HepG2 (cell line): Measurements from ENCODE around the gene FOXRED2. TPM values are rescaled to one million over a fixed set of nuclear protein-coding genes. Genes with fewer than 3 reads are reported as not detected.

Source experiments
- CAMTA2 ChIP-seq: sonication (generic); formaldehyde crosslinking; IDR thresholded peaks from 2 replicates; pipeline ENCODE4 v1.4.0; 2020; ENCODE audit warnings: mild to moderate bottlenecking, missing genetic modification reagents, borderline replicate concordance
- CCAR2 ChIP-seq: fragments of 200-400 bp; formaldehyde crosslinking; optimal IDR thresholded peaks from 2 replicates; pipeline ENCODE3; 2018; ENCODE audit warnings: low read depth, mild to moderate bottlenecking, low read length, moderate library complexity
- DRAP1 ChIP-seq: IDR thresholded peaks from 2 replicates; pipeline ENCODE4 v1.6.1; 2016; ENCODE audit warnings: missing genetic modification reagents, missing compliant biosample characterization
- GZF1 ChIP-seq: sonication (generic); formaldehyde crosslinking; IDR thresholded peaks from 2 replicates; pipeline ENCODE4 v1.5.1; 2020; ENCODE audit warnings: mild to moderate bottlenecking, missing genetic modification reagents
- HDAC6 ChIP-seq: fragments of 200-600 bp; sonication (generic); IDR thresholded peaks from 2 replicates; pipeline ENCODE4 v1.7.0; 2017; ENCODE audit warnings: mild to moderate bottlenecking, antibody characterized with exemption, low read length, low read depth
- HNF1B ChIP-seq: sonication (generic); formaldehyde crosslinking; IDR thresholded peaks from 2 replicates; pipeline ENCODE4 v1.5.1; 2020; ENCODE audit warnings: mild to moderate bottlenecking, moderate library complexity, missing genetic modification reagents
- HNRNPL ChIP-seq: fragments of 200-400 bp; formaldehyde crosslinking; IDR thresholded peaks from 2 replicates; pipeline ENCODE4 v1.6.1; 2017; ENCODE audit warnings: mild to moderate bottlenecking, low read depth, low read length
- IKZF4 ChIP-seq: sonication (generic); formaldehyde crosslinking; IDR thresholded peaks from 2 replicates; pipeline ENCODE4 v1.5.1; 2020; ENCODE audit warnings: borderline replicate concordance, mild to moderate bottlenecking, low read depth, missing genetic modification reagents; ENCODE audit errors: not compliant biosample characterization
- IRF2 ChIP-seq: IDR thresholded peaks from 2 replicates; pipeline ENCODE4 v1.6.1; 2018; ENCODE audit warnings: missing genetic modification reagents, missing compliant biosample characterization
- PHF21A ChIP-seq: sonication (generic); formaldehyde crosslinking; IDR thresholded peaks from 2 replicates; pipeline ENCODE4 v1.5.0; 2020; ENCODE audit warnings: mild to moderate bottlenecking, missing genetic modification reagents
- PPARG ChIP-seq: conservative IDR thresholded peaks from 2 replicates; pipeline ENCODE4 v1.6.1; 2016; ENCODE audit warnings: missing biosample characterization, missing genetic modification reagents
- RBFOX2 ChIP-seq: fragments of 200-400 bp; formaldehyde crosslinking; IDR thresholded peaks from 2 replicates; pipeline ENCODE4 v1.6.1; 2017; ENCODE audit warnings: low read depth, mild to moderate bottlenecking, low read length
- SP2 ChIP-seq: sonication (generic); formaldehyde crosslinking; IDR thresholded peaks from 2 replicates; pipeline ENCODE4 v1.5.1; 2020; ENCODE audit warnings: mild to moderate bottlenecking, missing genetic modification reagents
- SP5 ChIP-seq: IDR thresholded peaks from 2 replicates; pipeline ENCODE4 v1.6.1; 2016; ENCODE audit warnings: low read depth, borderline replicate concordance
- SPEN ChIP-seq: sonication (generic); formaldehyde crosslinking; IDR thresholded peaks from 2 replicates; pipeline ENCODE4 v1.5.1; 2020; ENCODE audit warnings: low read depth, mild to moderate bottlenecking, missing genetic modification reagents
- ZKSCAN8 ChIP-seq: IDR thresholded peaks from 2 replicates; pipeline ENCODE4 v1.6.1; 2016; ENCODE audit warnings: borderline replicate concordance, missing genetic modification reagents, missing compliant biosample characterization
- ZMAT3 ChIP-seq: sonication (generic); formaldehyde crosslinking; conservative IDR thresholded peaks from 2 replicates; pipeline ENCODE4 v1.7.0; 2021; ENCODE audit warnings: missing genetic modification reagents
- ZNF207 ChIP-seq: fragments of 450-650 bp; IDR thresholded peaks from 2 replicates; pipeline ENCODE4 v1.6.1; 2016; ENCODE audit warnings: antibody characterized with exemption, borderline replicate concordance
- ZNF282 ChIP-seq: fragments of 450-650 bp; IDR thresholded peaks from 2 replicates; pipeline ENCODE4 v1.6.1; 2018; ENCODE audit not compliant: partially characterized antibody
- ZNF296 ChIP-seq: sonication (generic); formaldehyde crosslinking; conservative IDR thresholded peaks from 2 replicates; pipeline ENCODE4 v1.5.0; 2020; ENCODE audit warnings: mild to moderate bottlenecking, missing genetic modification reagents
- ZNF543 ChIP-seq: sonication (generic); formaldehyde crosslinking; IDR thresholded peaks from 2 replicates; pipeline ENCODE4 v1.4.0; 2020; ENCODE audit warnings: mild to moderate bottlenecking, missing genetic modification reagents
- ZNF576 ChIP-seq: sonication (generic); formaldehyde crosslinking; IDR thresholded peaks from 2 replicates; pipeline ENCODE4 v1.4.0; 2020; ENCODE audit warnings: mild to moderate bottlenecking, missing genetic modification reagents
- ZNF780A ChIP-seq: sonication (generic); formaldehyde crosslinking; IDR thresholded peaks from 2 replicates; pipeline ENCODE4 v1.8.0; 2022; ENCODE audit warnings: mild to moderate bottlenecking, missing genetic modification reagents, moderate library complexity
- ZNF781 ChIP-seq: sonication (generic); formaldehyde crosslinking; IDR thresholded peaks from 2 replicates; pipeline ENCODE4 v1.5.1; 2020; ENCODE audit warnings: borderline replicate concordance, mild to moderate bottlenecking, missing genetic modification reagents; ENCODE audit errors: not compliant biosample characterization
- polyA plus RNA-seq, 8 experiments: library from polyadenylated mRNA; depleted of rRNA in 3 of 8; stranded (reverse) in 7 of 8; unstranded in 1 of 8; fragments of >200 nt; fragmentation: Illumina TruSeq in 4 of 8; extraction: Trizol in 4 of 8; gene quantifications; 2 replicates each; pipeline versions ENCODE4 v1.2.1 to v1.2.3, GENCODE V29; 2011 to 2016; ENCODE audit warnings: low read depth in 4 of 8, missing spikeins in 1 of 8, mixed read lengths in 1 of 8; ENCODE audit not compliant: insufficient read depth in 1 of 8
- total RNA-seq, 5 experiments: library from RNA; depleted of rRNA; stranded (reverse); fragments of >200 nt; fragmentation: Illumina TruSeq; extraction: Trizol; gene quantifications; 2 replicates each; pipeline ENCODE4 v1.2.3, GENCODE V29; 2016; ENCODE audit warnings: low read depth in 1 of 5

The FOXRED2 gene
- total and polyA plus RNA-seq, 2 of the 13 experiments (the other 11 are each of a cell fraction or from before 2014, with no cell fraction given): 9.3 to 28.1 TPM

- TF ChIP-seq ZNF207: no peak
- peak; percentile 32 for TF ChIP-seq ZNF781 (CRISPR knock-in tag)
- TF ChIP-seq ZKSCAN8: peak; percentile 32; the same call in 1 of the 2 replicates
- TF ChIP-seq PHF21A: peak; percentile 96
- no peak for TF ChIP-seq ZNF576
- TF ChIP-seq ZNF543 (CRISPR knock-in tag): peak; percentile 71; the same call in 1 of the 2 replicates
- TF ChIP-seq IKZF4 (CRISPR knock-in tag): peak; percentile 70
- peak; percentile 71 for TF ChIP-seq SP2 (CRISPR knock-in tag)
- TF ChIP-seq SP5 (CRISPR knock-in tag): peak; percentile 29; the same call in 1 of the 2 replicates
- peak; percentile 77; the same call in 1 of the 2 replicates for TF ChIP-seq HNRNPL
- TF ChIP-seq ZNF296 (CRISPR knock-in tag): no peak
- peak; percentile 94 for TF ChIP-seq RBFOX2
- TF ChIP-seq HDAC6: no peak
- TF ChIP-seq CCAR2: no peak
- TF ChIP-seq ZNF282: no peak
- no peak for TF ChIP-seq CAMTA2 (CRISPR knock-in tag)
- TF ChIP-seq ZNF780A (CRISPR knock-in tag): 0 out of 2 replicates have a peak, but pooled peaks have one; percentile 64
- peak; percentile 68 for TF ChIP-seq DRAP1 (CRISPR knock-in tag)
- 0 out of 2 replicates have a peak, but pooled peaks have one; percentile 7 for TF ChIP-seq PPARG
- TF ChIP-seq IRF2: peak; percentile 91
- peak; percentile 87; the same call in 1 of the 2 replicates for TF ChIP-seq ZMAT3 (CRISPR knock-in tag)
- 0 out of 2 replicates have a peak, but pooled peaks have one; percentile 14 for TF ChIP-seq GZF1 (CRISPR knock-in tag)
- TF ChIP-seq HNF1B (CRISPR knock-in tag): peak; percentile 93
- peak; percentile 98 for TF ChIP-seq SPEN
Observed at GRCh38 chr22:36528795-36529751, 22.2 kb upstream of the FOXRED2 start, which contains the start of gene EIF3D (continued).
